Measurements from ENCODE around the gene ZNF682.
"Not testable (repeated sequence)": the region's sequence is repeated elsewhere in the genome, so short reads cannot be mapped to it uniquely, and the experiment has no call there.

ZNF682 gene

DNA sequence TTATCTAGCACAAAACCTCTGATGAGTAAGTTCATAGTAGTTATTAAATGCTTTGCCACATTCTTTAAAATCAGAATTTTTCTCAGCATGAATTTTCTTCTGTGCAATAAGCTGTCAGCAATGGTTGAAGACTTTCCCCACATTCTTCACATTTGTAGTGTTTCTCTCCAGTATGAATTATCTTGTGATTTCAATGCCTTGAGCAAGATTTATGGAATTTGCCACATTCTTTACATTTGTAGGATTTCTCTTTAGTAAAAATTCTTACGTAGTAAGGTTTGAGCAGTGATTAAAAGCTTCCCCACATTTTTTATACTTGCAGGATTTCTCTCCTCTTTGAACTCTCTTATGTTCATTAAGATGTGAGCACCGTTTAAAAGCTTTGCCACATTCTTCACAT is 33.6 kb downstream of the ZNF682 start:
- ChIA-PET CTCF (no interaction called here), POLR2A (ENCODE audit: low non-redundant PET) (no interaction called here)
- DNase-seq (ENCODE audit: low spot score): no peak
- no peak overlapping the region for H3K27ac ChIP-seq
- TF ChIP-seq, protein P1, sequence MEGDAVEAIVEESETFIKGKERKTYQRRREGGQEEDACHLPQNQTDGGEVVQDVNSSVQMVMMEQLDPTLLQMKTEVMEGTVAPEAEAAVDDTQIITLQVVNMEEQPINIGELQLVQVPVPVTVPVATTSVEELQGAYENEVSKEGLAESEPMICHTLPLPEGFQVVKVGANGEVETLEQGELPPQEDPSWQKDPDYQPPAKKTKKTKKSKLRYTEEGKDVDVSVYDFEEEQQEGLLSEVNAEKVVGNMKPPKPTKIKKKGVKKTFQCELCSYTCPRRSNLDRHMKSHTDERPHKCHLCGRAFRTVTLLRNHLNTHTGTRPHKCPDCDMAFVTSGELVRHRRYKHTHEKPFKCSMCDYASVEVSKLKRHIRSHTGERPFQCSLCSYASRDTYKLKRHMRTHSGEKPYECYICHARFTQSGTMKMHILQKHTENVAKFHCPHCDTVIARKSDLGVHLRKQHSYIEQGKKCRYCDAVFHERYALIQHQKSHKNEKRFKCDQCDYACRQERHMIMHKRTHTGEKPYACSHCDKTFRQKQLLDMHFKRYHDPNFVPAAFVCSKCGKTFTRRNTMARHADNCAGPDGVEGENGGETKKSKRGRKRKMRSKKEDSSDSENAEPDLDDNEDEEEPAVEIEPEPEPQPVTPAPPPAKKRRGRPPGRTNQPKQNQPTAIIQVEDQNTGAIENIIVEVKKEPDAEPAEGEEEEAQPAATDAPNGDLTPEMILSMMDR (conservative IDR thresholded peaks at IDR 0.05; ENCODE audit: low read depth): no peak

DNA sequence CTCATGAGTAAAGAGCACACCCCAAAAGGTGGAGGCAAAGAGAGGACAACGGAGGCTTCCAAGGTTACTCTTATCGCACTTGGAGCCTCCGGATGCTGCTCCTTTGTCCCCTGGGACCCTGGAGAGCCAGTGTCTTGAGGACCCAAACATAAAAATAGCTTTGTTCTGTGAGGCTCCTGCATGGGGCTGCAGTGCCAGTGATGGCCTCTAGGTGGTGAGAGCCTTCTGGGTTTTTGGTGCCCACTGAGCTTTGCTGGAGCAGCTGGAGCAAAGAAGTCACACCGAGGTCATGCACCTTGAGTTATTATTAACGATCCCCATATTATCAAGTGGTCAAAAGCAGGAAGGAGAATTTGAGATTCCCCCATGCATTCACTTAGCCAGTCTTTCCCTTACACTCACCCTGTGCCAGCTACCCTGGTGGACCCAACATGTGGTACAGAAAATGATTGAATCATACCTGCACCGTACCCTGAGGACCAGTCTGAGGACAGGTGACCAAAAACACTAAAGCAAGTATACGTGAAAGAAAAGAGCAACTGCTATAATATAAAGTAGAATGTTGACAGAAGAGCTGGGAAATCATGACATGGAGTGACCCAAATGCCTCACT is 41.5 kb downstream of the ZNF682 start:
- TF ChIP-seq, protein P1 (conservative IDR thresholded peaks at IDR 0.05; ENCODE audit: low read depth): no peak
- CTCF ChIA-PET: interaction anchor here (0.6 kb wide), 2 partner anchors 17 to 252 kb away, joined by 4 to 8 read pairs; no protein-coding TSS in a partner anchor
- POLR2A ChIA-PET (ENCODE audit: low non-redundant PET): no interaction called here
- DNase-seq (ENCODE audit: low spot score): no peak
- H3K27ac ChIP-seq: no peak overlapping the region

DNA sequence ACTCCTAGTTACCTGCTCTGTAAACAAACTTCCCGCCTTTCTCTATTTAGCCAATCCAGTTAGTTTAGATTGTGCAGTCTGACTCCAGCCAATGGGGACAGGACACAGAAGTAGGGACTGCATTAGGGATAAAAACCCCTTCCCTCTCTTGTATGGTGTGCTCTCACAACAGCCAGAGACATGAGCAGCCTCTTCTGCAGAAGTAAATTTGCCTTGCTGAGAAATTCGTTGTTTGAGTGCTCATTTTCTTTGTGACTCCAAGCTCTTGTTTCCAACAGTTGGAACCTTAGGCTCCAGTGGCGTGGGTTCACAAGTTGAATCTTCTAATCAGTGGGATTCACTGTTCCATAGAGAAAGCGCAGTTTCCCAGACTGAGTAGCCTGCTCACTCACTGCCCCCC is 72.4 kb downstream of the ZNF682 start:
- DNase-seq (ENCODE audit: low spot score): no peak
- H3K27ac ChIP-seq: no peak overlapping the region
- ChIA-PET POLR2A (ENCODE audit: low non-redundant PET) (no interaction called here), CTCF (no interaction called here)
- TF ChIP-seq, protein P1 (conservative IDR thresholded peaks at IDR 0.05; ENCODE audit: low read depth): no peak

DNA sequence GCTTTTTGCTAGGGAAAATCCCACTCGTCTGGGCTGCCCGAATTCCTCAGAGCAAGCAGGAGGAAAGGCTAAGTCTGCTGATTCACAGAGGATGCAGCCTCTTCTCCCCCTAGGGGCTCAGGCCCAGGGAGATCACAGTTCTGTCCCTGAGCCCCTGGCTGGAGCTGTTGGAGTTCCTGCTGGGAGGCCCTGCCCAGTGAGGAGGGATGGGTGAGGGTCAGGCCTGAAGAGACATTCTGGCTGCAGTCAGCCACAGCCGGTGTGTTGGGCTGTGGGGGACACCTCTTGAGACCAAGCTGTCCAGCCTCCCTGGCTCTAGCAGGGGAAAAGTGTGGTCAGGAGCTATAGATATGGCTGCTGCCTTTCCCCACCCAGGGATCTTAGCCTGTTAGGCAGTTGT is 73.2 kb downstream of the ZNF682 start:
- H3K27ac ChIP-seq; POLR2A ChIA-PET (ENCODE audit: low non-redundant PET); CTCF ChIA-PET; DNase-seq (ENCODE audit: low spot score): not testable (repeated sequence)

DNA sequence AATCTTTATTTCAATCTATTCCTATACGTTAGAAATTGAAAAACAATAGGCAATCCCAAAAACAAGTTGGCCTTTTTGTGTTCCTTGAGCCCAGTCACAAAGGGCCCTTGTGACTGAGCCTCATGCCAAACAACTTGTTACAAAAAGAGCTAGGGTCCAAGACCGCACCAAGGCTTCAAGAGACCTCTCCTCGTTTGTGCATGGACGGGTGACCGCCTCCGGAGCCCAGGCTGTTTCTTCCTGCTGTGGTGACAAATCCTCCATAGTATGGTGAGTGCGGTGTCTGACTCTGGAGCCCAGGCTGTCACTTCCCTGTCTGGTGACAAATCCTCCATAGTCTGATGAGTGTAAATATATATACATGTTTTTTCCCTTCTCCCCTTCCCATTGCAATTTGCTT is 74.9 kb downstream of the ZNF682 start:
- ChIA-PET POLR2A (ENCODE audit: low non-redundant PET) (no interaction called here), CTCF (no interaction called here)
- no peak overlapping the region for H3K27ac ChIP-seq
- DNase-seq (ENCODE audit: low spot score): no peak
- TF ChIP-seq, protein P1 (conservative IDR thresholded peaks at IDR 0.05; ENCODE audit: low read depth): no peak

DNA sequence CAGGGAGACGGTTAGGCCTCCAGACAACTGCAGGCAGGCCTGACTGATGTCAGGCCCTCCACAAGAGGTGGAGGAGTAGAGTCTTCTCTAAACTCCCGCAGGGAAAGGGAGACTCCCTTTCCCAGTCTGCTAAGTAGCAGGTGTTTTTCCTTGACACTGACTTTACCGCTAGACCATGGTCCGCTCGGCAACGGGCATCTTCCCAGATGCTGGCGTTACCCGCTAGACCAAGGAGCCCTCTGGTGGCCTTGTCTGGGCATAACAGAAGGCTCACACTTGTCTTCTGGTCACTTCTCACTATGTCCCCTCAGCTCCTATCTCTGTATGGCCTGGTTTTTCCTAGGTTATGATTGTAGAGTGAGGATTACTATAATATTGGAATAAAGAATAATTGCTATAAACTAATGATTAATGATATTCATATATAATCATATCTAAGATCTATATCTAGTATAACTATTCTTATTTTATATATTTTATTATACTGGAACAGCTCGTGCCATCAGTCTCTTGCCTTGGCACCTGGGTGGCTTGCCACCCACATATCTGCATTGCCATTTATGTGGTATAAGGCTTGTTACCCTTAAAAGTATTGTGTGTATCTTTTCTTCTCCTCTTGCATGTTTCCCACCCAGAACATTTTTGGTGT is 80.0 kb downstream of the ZNF682 start:
- H3K27ac ChIP-seq; DNase-seq (ENCODE audit: low spot score); CTCF ChIA-PET; POLR2A ChIA-PET (ENCODE audit: low non-redundant PET): not testable (repeated sequence)

DNA sequence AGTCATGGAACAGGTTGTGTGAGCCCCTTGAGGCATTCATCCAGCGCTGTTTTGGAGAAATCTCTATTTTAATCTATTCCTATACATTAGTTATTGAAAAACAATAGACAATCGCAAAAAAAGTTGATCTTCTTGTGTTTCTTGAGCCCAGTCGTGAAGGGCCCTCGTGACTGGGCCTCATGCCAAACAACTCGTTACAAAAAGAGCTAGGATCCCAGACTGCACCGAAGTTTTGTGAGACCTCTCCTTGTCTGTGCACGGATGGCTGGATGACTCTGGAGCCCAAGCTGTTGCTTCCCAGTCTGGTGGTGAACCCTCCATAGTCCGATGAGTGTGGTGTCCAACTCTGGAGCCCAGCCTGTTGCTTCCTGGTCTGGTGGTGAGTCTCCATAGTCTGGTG is 81.5 kb downstream of the ZNF682 start:
- H3K27ac ChIP-seq; DNase-seq (ENCODE audit: low spot score); POLR2A ChIA-PET (ENCODE audit: low non-redundant PET); CTCF ChIA-PET: not testable (repeated sequence)

DNA sequence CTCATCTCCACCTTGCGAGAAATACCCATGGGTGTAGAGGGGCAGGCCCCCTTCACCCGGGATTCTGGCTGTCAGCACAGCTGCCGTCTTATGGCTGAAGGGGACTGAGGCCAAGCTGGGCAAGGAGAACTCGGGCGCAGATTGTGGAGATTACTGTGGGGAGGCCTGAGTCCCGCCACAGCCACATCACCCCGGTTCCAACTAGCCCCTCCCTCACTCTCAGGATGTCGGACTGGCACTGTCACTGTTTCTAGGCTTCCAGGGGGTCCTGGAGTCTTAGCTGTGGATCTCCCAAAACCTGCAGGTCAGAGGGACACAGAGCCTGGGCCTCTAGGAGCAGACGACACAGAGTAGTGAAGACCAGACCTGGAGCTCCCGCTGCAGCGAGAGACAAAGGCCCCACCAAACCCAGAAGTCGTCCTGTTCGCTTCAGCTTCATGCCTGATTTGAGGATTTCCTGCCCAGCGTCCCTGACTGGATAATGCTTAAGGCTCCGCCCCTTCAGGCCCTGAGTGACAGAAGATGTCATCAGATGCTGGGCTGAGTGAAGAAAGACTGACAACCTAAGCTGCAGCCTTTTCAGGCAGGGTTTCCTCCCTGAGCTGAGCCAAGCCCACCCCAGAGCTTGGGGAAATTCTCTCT is 82.8 kb downstream of the ZNF682 start:
- H3K27ac ChIP-seq: no peak overlapping the region
- DNase-seq (ENCODE audit: low spot score): no peak
- CTCF ChIA-PET: interaction anchor here (0.7 kb wide), 1 partner anchor 255 kb away, joined by 3 read pairs; no protein-coding TSS in a partner anchor
- TF ChIP-seq, protein P1 (conservative IDR thresholded peaks at IDR 0.05; ENCODE audit: low read depth): no peak
- POLR2A ChIA-PET (ENCODE audit: low non-redundant PET): no interaction called here
